ENCODE data around the gene SCAMP3. TPM values are rescaled to one million over a fixed set of nuclear protein-coding genes. Genes with fewer than 3 reads are reported as not detected.

Gene SCAMP3
- total RNA-seq, 1 donor from 2014 or later = 23.7 TPM

Other genes with a start within 250 kb of the SCAMP3 start
- 0.49 TPM for gene DCST2, start 228.6 kb downstream of the SCAMP3 start, total RNA-seq
- 0.10 TPM for gene DCST1, start 228.5 kb downstream of the SCAMP3 start, total RNA-seq
- 46.0 TPM for gene ADAM15, start 211.0 kb downstream of the SCAMP3 start, total RNA-seq
- 9.0 TPM for gene EFNA4, start 198.6 kb downstream of the SCAMP3 start, total RNA-seq
- gene EFNA3, start 183.5 kb downstream of the SCAMP3 start, total RNA-seq = 10.9 TPM
- gene EFNA1, start 134.5 kb downstream of the SCAMP3 start, total RNA-seq = 45.1 TPM
- gene SLC50A1, start 126.5 kb downstream of the SCAMP3 start, total RNA-seq = 18.5 TPM
- 10.0 TPM for gene DPM3, start 121.8 kb downstream of the SCAMP3 start, total RNA-seq
- 67.5 TPM for gene KRTCAP2, start 89.1 kb downstream of the SCAMP3 start, total RNA-seq
- gene TRIM46, start 88.5 kb downstream of the SCAMP3 start, total RNA-seq = 0.20 TPM
- gene THBS3, start 54.5 kb downstream of the SCAMP3 start, total RNA-seq = 32.5 TPM
- 19.1 TPM for gene MTX1, start 53.7 kb downstream of the SCAMP3 start, total RNA-seq
- gene ENTREP3, start 6.9 kb downstream of the SCAMP3 start, total RNA-seq = 4.5 TPM
- 28.8 TPM for gene CLK2, start 11.1 kb upstream of the SCAMP3 start, total RNA-seq
- 1.7 TPM for gene HCN3, start 15.1 kb upstream of the SCAMP3 start, total RNA-seq
- gene PKLR, start 39.1 kb upstream of the SCAMP3 start, total RNA-seq = 0.20 TPM
- gene FDPS, start 46.5 kb upstream of the SCAMP3 start, total RNA-seq = 139 TPM
- 15.0 TPM for gene RUSC1, start 58.5 kb upstream of the SCAMP3 start, total RNA-seq

Data from skin of body (tissue), 1 donor.